PC-9 (cell line): Measurements from ENCODE around the gene SHISA5.

Experiments used
- EZH2 ChIP-seq: fragments of 200-600 bp; sonication (generic); IDR thresholded peaks from 2 replicates; pipeline ENCODE4 v1.8.0; 2017; ENCODE audit warnings: antibody characterized with exemption, low read depth
- TF ChIP-seq, protein P1 (sequence below): fragments of 200-600 bp; sonication (generic); conservative IDR thresholded peaks from 2 replicates; pipeline ENCODE4 v1.6.1; 2017; ENCODE audit warnings: mixed run types, antibody characterized with exemption, mild to moderate bottlenecking, moderate library complexity

GRCh38 chr3:48476426-48477053 is 27.4 kb downstream of the SHISA5 start:
- TF ChIP-seq, protein P1, sequence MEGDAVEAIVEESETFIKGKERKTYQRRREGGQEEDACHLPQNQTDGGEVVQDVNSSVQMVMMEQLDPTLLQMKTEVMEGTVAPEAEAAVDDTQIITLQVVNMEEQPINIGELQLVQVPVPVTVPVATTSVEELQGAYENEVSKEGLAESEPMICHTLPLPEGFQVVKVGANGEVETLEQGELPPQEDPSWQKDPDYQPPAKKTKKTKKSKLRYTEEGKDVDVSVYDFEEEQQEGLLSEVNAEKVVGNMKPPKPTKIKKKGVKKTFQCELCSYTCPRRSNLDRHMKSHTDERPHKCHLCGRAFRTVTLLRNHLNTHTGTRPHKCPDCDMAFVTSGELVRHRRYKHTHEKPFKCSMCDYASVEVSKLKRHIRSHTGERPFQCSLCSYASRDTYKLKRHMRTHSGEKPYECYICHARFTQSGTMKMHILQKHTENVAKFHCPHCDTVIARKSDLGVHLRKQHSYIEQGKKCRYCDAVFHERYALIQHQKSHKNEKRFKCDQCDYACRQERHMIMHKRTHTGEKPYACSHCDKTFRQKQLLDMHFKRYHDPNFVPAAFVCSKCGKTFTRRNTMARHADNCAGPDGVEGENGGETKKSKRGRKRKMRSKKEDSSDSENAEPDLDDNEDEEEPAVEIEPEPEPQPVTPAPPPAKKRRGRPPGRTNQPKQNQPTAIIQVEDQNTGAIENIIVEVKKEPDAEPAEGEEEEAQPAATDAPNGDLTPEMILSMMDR: no peak
- TF ChIP-seq EZH2: no peak
